HepG2 (cell line): ENCODE results near the gene B4GALT3. TPM values are rescaled to one million over a fixed set of nuclear protein-coding genes. Genes with fewer than 3 reads are reported as not detected.
A peak's percentile ranks its signal among the peaks of the same experiment; 100 is the strongest.

Source experiments
- ATAC-seq: fragments of 200-7000 bp; cut with Tn5 transposase; 3 replicates; pipeline ENCODE4 v1.9.1; 2020; ENCODE audit warnings: mild to moderate bottlenecking, moderate library complexity
- BruUV-seq: library from RNA; stranded (reverse); fragments of 400-500 nt; replicated peaks from 2 replicates; lab custom pipeline; 2021; lab: Mats Ljungman, UMichigan
- CTCF ChIA-PET: fragments of 300-600 bp; formaldehyde crosslinking; extraction: SDS; loops from one replicate; lab custom pipeline; 2021; ENCODE audit warnings: low total read pairs, inconsistent platforms, low intra/inter-chr PET ratio; lab: Yijun Ruan, JAX
- POLR2A ChIA-PET: fragments of 350-600 bp; sonication (Branson Sonifier 250); formaldehyde crosslinking; loops from one replicate; lab custom pipeline; 2020; ENCODE audit warnings: antibody characterized with exemption, inconsistent platforms; lab: Yijun Ruan, JAX
- DNase-seq: peaks from one replicate; pipeline ENCODE4 v3.0.0-alpha.2; 2015; ENCODE audit warnings: low spot score
- FAIRE-seq: peaks from 3 replicates; lab custom pipeline; 2011; peaks lifted over from hg19 to GRCh38; lab: Jason Lieb, UNC
- H2AFZ ChIP-seq: one replicate; pipeline ENCODE4 v1.6.1; 2011; ENCODE audit warnings: low read length, inconsistent platforms
- H3K27ac ChIP-seq: fragments of 300-600 bp; 3 replicates; pipeline ENCODE4 v1.8.0; 2011; ENCODE audit warnings: mixed run types, mild to moderate bottlenecking, mixed read lengths, low read length, inconsistent platforms; ENCODE audit not compliant: insufficient read depth; ENCODE audit errors: extremely low read length
- H3K27me3 ChIP-seq, 2 experiments: fragments of 200-600 bp in 1 of 2; 2 replicates in 1 of 2; 3 replicates in 1 of 2; pipeline versions ENCODE4 v1.6.0 to v1.8.0; 2011; ENCODE audit warnings: low read length in 2 of 2, mild to moderate bottlenecking in 2 of 2, moderate library complexity in 2 of 2, inconsistent platforms in 1 of 2; ENCODE audit not compliant: insufficient read depth in 2 of 2, control insufficient read depth in 1 of 2
- H3K36me3 ChIP-seq, 2 experiments: fragments of 200-600 bp in 1 of 2; replicated peaks in 1 of 2; 2 replicates in 1 of 2; 3 replicates in 1 of 2; pipeline versions ENCODE4 v1.5.1 to v1.8.0; 2011; ENCODE audit warnings: low read length in 2 of 2, inconsistent platforms in 1 of 2; ENCODE audit not compliant: insufficient read depth in 2 of 2, control insufficient read depth in 1 of 2
- H3K4me1 ChIP-seq: 2 replicates; pipeline ENCODE4 v1.5.1; 2012; ENCODE audit warnings: low read length, inconsistent platforms; ENCODE audit not compliant: insufficient read depth
- H3K4me2 ChIP-seq: 2 replicates; pipeline ENCODE4 v1.6.0; 2011; ENCODE audit warnings: low read depth, low read length, inconsistent platforms
- H3K4me3 ChIP-seq, 3 experiments: fragments of 200-600 bp in 1 of 3; sonication (generic), shearing (Covaris generic) in 1 of 3; replicated peaks in 1 of 3; 2 replicates each; pipeline ENCODE4 v1.5.1; 2011 to 2016; ENCODE audit warnings: low read length in 3 of 3, inconsistent platforms in 2 of 3, low read depth in 2 of 3, mild to moderate bottlenecking in 2 of 3, control low read depth in 1 of 3, mixed read lengths in 1 of 3; ENCODE audit not compliant: insufficient read depth in 1 of 3
- H3K79me2 ChIP-seq: one replicate; pipeline ENCODE4 v1.6.1; 2011; ENCODE audit warnings: low read length, inconsistent platforms; ENCODE audit not compliant: insufficient read depth
- H3K9ac ChIP-seq: 2 replicates; pipeline ENCODE4 v1.6.0; 2011; ENCODE audit warnings: mild to moderate bottlenecking, low read depth, low read length, inconsistent platforms; ENCODE audit not compliant: insufficient read depth
- H3K9me3 ChIP-seq: 2 replicates; pipeline ENCODE4 v1.5.1; 2012; ENCODE audit warnings: mild to moderate bottlenecking, low read length
- H4K20me1 ChIP-seq: 2 replicates; pipeline ENCODE4 v1.6.0; 2011; ENCODE audit warnings: inconsistent platforms, mild to moderate bottlenecking, low read length, moderate library complexity; ENCODE audit not compliant: insufficient read depth
- HDAC2 ChIP-seq: sonication (generic); formaldehyde crosslinking; IDR thresholded peaks from 2 replicates; pipeline ENCODE4 v1.4.0; 2020; ENCODE audit warnings: missing genetic modification reagents
- HINFP ChIP-seq: sonication (generic); formaldehyde crosslinking; IDR thresholded peaks from 2 replicates; pipeline ENCODE4 v1.4.0; 2020; ENCODE audit warnings: low read depth, mild to moderate bottlenecking, missing genetic modification reagents
- HOXA3 ChIP-seq: sonication (generic); formaldehyde crosslinking; IDR thresholded peaks from 2 replicates; pipeline ENCODE4 v1.5.0; 2020; ENCODE audit warnings: missing genetic modification reagents
- IRF9 ChIP-seq: sonication (generic); formaldehyde crosslinking; IDR thresholded peaks from 2 replicates; pipeline ENCODE4 v1.8.0; 2022; ENCODE audit warnings: missing genetic modification reagents, mild to moderate bottlenecking, borderline replicate concordance
- JUN ChIP-seq: sonication (generic); formaldehyde crosslinking; IDR thresholded peaks from 2 replicates; pipeline ENCODE4 v1.4.0; 2020; ENCODE audit warnings: mild to moderate bottlenecking, missing genetic modification reagents
- POLR2G ChIP-seq: fragments of 200-400 bp; formaldehyde crosslinking; IDR thresholded peaks from 2 replicates; pipeline ENCODE4 v1.6.1; 2018; ENCODE audit warnings: mild to moderate bottlenecking, low read depth, low read length, moderate library complexity
- USF2 ChIP-seq, 2 experiments: sonication (generic) in 1 of 2; formaldehyde crosslinking in 1 of 2; IDR thresholded peaks; 2 replicates each; pipeline versions ENCODE4 v1.5.1 to v1.6.1; 2011 to 2020; ENCODE audit warnings: borderline replicate concordance in 1 of 2, low read depth in 1 of 2, low read length in 1 of 2, mild to moderate bottlenecking in 1 of 2, missing genetic modification reagents in 1 of 2, moderate library complexity in 1 of 2
- ZBTB2 ChIP-seq: sonication (generic); formaldehyde crosslinking; IDR thresholded peaks from 2 replicates; pipeline ENCODE4 v1.8.0; 2022; ENCODE audit warnings: low read depth, missing genetic modification reagents
- ZBTB49 ChIP-seq: sonication (generic); formaldehyde crosslinking; IDR thresholded peaks from 2 replicates; pipeline ENCODE4 v1.4.0; 2020; ENCODE audit warnings: missing genetic modification reagents, borderline replicate concordance
- ZNF431 ChIP-seq: sonication (generic); formaldehyde crosslinking; IDR thresholded peaks from 2 replicates; pipeline ENCODE4 v1.9.0; 2022; ENCODE audit warnings: missing genetic modification reagents, low read depth, mild to moderate bottlenecking, borderline replicate concordance
- WGBS: methylation state at CpG from one replicate; pipeline ENCODE4 v1.1.6; 2017; ENCODE audit warnings: low lambda C conversion rate; 5-methylcytosine and 5-hydroxymethylcytosine counted together
- in situ Hi-C: cut with HindIII; loops from 2 replicates; pipeline ENCODE4 v1.10.0; 2017; ENCODE audit warnings: low pct_unique_long_range_greater_than_20kb; ENCODE audit not compliant: extremely low pct_ligation_motif_present
- intact Hi-C: fragments of 100-400 bp; cut with micrococcal nuclease; formaldehyde crosslinking; loops from one replicate; pipeline ENCODE4 v1.10.0; 2022; ENCODE audit not compliant: unreplicated experiment
- polyA plus RNA-seq, 8 experiments: library from polyadenylated mRNA; depleted of rRNA in 3 of 8; stranded (reverse) in 7 of 8; unstranded in 1 of 8; fragments of >200 nt; fragmentation: Illumina TruSeq in 4 of 8; extraction: Trizol in 4 of 8; gene quantifications; 2 replicates each; pipeline versions ENCODE4 v1.2.1 to v1.2.3, GENCODE V29; 2011 to 2016; ENCODE audit warnings: low read depth in 4 of 8, missing spikeins in 1 of 8, mixed read lengths in 1 of 8; ENCODE audit not compliant: insufficient read depth in 1 of 8
- total RNA-seq, 5 experiments: library from RNA; depleted of rRNA; stranded (reverse); fragments of >200 nt; fragmentation: Illumina TruSeq; extraction: Trizol; gene quantifications; 2 replicates each; pipeline ENCODE4 v1.2.3, GENCODE V29; 2016; ENCODE audit warnings: low read depth in 1 of 5

The B4GALT3 gene
- total and polyA plus RNA-seq, 2 of the 13 experiments (the other 11 are each of a cell fraction or from before 2014, with no cell fraction given) = 35.6 to 40.4 TPM

GRCh38 chr1:161132410-161133219 lies 44.7 kb downstream of the B4GALT3 start, which contains the start of gene DEDD:
DEDD (minus strand) TSS chr1:161132667; CDS start chr1:161124462, 8,205 bp downstream.
- in situ Hi-C loops (no loop called here), intact Hi-C loops (loop anchor here (2.0 to 10.0 kb wide), 2 partner anchors 20 to 138 kb away; partner anchors contain the start of gene UFC1)
- peak; percentile 96 for ATAC-seq
- Histone ChIP-seq H3K27me3 (no peaks in the 10 kb centered on the region; a peak in 1 of 5 replicates), H3K36me3 (peaks cover 0 to 8% of the 10 kb centered on the region in 2 experiments; a peak in 2 of 5 replicates), H3K4me3 (peak within 1 kb of the TSS; percentile 79 to 82 (median 80)), H3K9ac (peak within 1 kb of the TSS; percentile 85), H4K20me1 (no peaks in the 10 kb centered on the region), H3K27ac (peak within 1 kb of the TSS; percentile 90), H2AFZ (peak within 1 kb of the TSS; percentile 49), H3K4me1 (peaks cover 27% of the 10 kb centered on the region), H3K9me3 (no peaks in the 10 kb centered on the region), H3K4me2 (peak within 1 kb of the TSS; percentile 72), H3K79me2 (peaks cover 31% of the 10 kb centered on the region)
- ChIA-PET POLR2A (interaction anchor here (0.6 to 3.5 kb wide), 18 partner anchors 8 to 181 kb away, joined by 3 to 43 read pairs (median 6); partner anchors contain the start of genes APOA2, B4GALT3, F11R and KLHDC9), CTCF (no interaction called here)
- peak; percentile 92 for DNase-seq
- FAIRE-seq = peak; percentile 94
- WGBS = 2% methylated on average over 54 of the region's 68 CpGs
- no TSS peak for BruUV-seq
- TF ChIP-seq HDAC2 (CRISPR knock-in tag) = peak; percentile 47; the same call in 1 of the 2 replicates
- TF ChIP-seq JUN = no peak
- peak; percentile 60 for TF ChIP-seq POLR2G
- TF ChIP-seq ZBTB2 (CRISPR knock-in tag) = peak; percentile 99
- peak; percentile 55; the same call in 1 of the 2 replicates for TF ChIP-seq ZNF431
- TF ChIP-seq IRF9 (CRISPR knock-in tag) = no peak
- peak; percentile 97 for TF ChIP-seq HOXA3 (CRISPR knock-in tag)
- no peak for TF ChIP-seq HINFP
- TF ChIP-seq USF2 (IDR thresholded peaks at IDR 0.05; ENCODE audit: low read depth, low read length) = no peak
- no peak for TF ChIP-seq USF2 (CRISPR knock-in tag; IDR thresholded peaks at IDR 0.05; ENCODE audit: borderline replicate concordance)
- TF ChIP-seq ZBTB49 (CRISPR knock-in tag) = no peak
